Urothelium cell line (cell line): Measurements from ENCODE around the gene PCSK4.

ENCODE experiments used
- DNase-seq: peaks from one replicate; pipeline ENCODE4 v3.0.0; 2011; ENCODE audit warnings: low spot score, mixed read lengths
- FAIRE-seq: peaks from 2 replicates; lab custom pipeline; 2011; peaks lifted over from hg19 to GRCh38; lab: Jason Lieb, UNC

Gene PCSK4

GRCh38 chr19:1457031-1457739 is 33.0 kb downstream of the PCSK4 start:
- FAIRE-seq (no peak), DNase-seq (no peak)

GRCh38 chr19:1456121-1456900 is 33.8 kb downstream of the PCSK4 start:
- DNase-seq, result no peak
- no peak for FAIRE-seq

GRCh38 chr19:1455336-1456120 is 34.6 kb downstream of the PCSK4 start:
- FAIRE-seq, result no peak

GRCh38 chr19:1455002-1455335 is 35.2 kb downstream of the PCSK4 start:
- no peak for DNase-seq
- no peak for FAIRE-seq

More at GRCh38 chr19:1455336-1456120, 34.6 kb downstream of the PCSK4 start:
- DNase-seq, result peak; percentile 53

GRCh38 chr19:1453525-1454364 is 36.4 kb downstream of the PCSK4 start:
- DNase-seq (peak; percentile 71), FAIRE-seq (no peak)

GRCh38 chr19:1452802-1453524 is 37.2 kb downstream of the PCSK4 start:
- DNase-seq (no peak), FAIRE-seq (no peak)

DNA sequence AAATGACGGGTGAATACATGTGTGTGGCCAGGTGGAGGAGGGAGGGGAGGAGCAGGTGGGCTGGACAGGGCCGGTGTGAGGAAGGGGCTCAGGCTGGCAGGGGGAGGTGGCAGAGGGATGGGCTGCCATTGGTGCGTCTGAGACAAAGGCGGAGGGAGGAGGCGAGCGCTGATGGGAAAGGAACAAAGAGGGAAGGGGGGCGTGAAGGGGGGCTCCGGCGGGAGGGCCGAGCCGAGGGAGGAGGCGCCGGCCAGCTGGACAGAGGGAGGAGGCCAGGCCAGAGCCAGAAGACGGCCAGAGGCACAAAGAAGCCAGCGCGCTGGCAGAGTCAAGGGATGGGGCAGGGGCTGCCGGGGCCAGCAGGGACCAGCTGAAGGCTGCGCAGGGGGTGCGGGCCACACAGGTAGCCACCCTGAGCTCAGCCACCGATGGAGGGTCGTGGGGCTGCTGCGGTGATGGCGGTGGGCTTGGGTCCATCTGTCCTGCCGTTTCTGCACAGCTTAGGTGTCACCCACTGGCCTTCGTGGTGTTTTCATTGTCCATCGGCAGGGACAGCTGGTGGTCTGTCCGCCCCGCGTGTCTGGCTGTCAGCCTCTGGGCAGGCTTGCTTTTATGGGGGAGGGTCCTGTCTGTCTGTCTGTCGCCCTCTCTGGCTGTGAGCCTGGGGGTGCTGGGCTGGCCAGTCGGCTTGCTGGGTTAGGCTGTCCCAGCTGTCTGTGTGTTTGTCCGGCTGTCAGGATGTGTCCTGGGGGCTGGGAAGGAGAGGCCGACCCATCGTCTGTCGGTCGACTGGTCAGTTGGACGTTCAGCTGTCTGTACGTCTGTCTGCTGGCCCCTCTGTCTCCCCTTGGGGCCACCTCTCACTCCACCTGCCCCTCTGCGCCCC is 38.0 kb downstream of the PCSK4 start:
- DNase-seq (no peak), FAIRE-seq (no peak)

- DNase-seq, result no peak
- no peak for FAIRE-seq
Measured at GRCh38 chr19:1450735-1451731, 39.1 kb downstream of the PCSK4 start.

- DNase-seq (peak; percentile 69), FAIRE-seq (no peak)
Measured at GRCh38 chr19:1449467-1450442, 40.4 kb downstream of the PCSK4 start, which contains the start of gene APC2. TSS of gene APC2 (plus strand) at chr19:1450121. CDS start at chr19:1453002, 2,881 bp downstream.

DNA sequence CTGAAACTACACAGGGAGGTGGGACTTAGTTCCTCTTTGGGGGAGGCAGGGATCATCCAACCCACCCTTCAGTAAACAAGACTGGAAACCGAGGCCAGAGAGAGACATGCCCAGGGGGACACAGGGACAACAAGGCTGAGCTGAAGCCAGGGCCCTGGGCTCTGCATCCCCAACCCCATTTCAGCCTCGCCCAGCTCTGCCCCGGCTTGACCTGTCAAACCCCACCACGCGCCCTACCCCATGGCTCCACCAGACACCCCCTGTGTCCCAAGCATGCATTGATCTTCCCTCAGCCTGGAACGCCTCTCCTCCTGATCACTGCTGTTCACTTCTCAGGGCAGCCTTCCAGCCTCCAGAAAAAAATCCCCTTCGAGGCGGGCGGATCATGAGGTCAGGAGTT is 42.2 kb downstream of the PCSK4 start:
- FAIRE-seq, result no peak
- DNase-seq, result no peak

DNA sequence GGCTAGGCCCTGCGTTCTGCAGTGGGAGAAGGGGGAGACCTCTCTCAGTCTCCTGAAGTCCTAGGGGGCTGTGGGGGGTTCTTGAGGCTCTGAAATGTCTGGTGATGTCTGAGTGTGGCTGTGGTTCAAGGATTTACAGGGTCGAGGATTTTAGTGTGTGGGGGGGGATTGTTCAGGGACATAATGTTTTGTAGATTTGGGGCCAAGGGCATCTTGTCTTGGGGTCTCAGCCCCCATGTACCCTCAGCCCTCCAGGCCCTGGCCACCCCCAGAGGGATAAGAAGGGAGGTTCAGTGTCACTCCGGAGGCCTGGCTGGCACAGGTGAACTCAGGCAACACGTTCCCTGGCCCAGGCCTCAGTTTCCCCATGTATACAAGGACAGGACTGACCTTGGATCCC is 42.6 kb downstream of the PCSK4 start:
- no peak for FAIRE-seq
- no peak for DNase-seq

GRCh38 chr19:1446713-1447481 is 43.3 kb downstream of the PCSK4 start:
- FAIRE-seq, result no peak
- DNase-seq, result peak; percentile 30

DNA sequence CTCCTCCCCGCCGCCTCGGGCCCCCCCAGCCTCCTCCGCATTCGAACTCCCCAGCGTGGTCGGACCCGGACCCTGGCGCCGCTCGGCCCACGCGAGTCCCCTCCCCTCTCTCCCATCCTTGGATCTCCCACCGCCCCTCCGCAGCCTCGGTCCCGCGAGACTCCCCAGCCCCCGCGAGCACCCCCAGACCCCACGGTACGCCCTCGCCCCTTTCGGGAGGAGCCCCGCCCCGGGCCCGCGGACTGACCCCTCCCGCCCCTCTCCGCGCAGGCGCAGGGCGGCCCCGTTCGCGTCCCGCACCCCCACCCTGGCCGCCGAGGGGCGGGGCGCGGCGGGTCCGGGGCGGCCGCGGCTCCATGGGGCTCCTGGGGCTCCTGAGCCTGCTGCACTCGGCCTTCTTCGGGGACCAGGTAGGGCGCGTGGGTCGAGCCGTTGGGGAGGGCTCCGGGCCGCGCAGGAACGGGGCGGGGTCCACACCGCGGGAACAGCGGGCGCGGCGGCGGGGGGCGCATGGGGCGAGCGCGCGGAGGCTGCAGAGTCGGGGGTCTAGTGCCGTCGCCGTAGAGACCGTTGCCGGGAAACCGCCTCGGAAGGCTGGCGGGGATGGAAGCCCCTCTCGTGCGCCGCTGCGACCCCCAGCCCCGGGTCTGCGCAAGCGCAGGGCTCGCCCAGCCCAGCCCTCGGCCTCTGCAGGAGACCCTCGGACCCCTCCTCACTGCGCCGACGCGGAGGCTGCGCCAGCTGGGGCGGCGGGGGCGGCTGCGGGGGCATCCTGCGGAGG is 44.0 kb downstream of the PCSK4 start:
- DNase-seq (peak; percentile 84), FAIRE-seq (no peak)

DNA sequence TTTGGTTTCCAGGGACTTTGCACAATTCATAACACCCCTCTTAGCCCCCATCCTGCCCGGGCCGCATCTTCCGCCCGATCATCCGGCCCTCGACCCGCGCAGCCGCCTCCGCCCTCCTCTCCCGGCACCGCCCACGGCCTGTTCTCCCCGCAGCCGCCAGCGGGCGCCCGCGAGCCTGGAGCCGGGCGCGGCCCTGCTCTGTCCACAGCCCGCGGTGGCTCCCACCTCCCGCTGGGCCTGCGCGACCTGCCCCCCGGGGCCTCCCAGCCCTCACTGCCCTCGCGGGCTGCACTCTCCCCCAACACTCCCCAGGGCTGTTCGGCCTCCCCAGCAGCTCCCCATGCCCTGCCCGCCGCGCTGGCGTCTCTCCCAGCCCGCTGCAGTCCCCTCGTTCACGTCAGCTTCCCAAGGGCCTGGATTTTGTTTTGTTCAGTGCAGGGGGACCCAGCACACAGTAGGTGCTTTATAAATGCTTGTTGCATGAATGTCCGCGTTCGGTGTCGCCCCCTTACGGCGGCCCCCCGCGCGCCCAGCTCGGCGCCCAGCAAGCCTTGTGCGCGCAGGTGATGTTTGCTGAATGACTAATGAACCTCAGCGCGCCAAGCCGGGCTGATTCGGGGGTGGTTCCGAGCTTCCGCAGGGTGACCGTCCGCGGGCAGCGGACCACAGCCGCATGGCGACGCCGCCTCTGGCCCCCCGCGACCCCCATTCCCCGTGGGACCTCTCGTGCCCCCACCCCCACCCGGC is 44.8 kb downstream of the PCSK4 start:
- DNase-seq (peak; percentile 84), FAIRE-seq (no peak)
